ENCODE data around the gene TIPARP.
"Not testable (repeated sequence)": the region's sequence is repeated elsewhere in the genome, so short reads cannot be mapped to it uniquely, and the experiment has no call there.

TIPARP gene

GRCh38 chr3:156649681-156650080, 24.7 kb upstream of the TIPARP start:
- no peak for DNase-seq (ENCODE audit: low read depth, low spot score)

DNA sequence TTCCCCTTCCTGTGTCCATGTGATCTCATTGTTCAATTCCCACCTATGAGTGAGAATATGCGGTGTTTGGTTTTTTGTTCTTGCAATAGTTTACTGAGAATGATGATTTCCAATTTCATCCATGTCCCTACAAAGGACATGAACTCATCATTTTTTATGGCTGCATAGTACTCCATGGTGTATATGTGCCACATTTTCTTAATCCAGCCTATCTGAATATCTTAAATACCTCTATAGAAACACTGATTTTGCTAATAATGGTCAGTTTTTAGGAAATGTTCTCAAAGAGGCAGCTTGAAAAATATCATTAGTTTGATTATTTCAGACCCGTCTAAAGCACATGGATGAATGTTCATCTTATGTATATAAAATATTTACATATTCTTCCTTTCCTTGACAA, 21.7 kb upstream of the TIPARP start:
- not testable (repeated sequence) for DNase-seq (ENCODE audit: low read depth, low spot score)

DNA sequence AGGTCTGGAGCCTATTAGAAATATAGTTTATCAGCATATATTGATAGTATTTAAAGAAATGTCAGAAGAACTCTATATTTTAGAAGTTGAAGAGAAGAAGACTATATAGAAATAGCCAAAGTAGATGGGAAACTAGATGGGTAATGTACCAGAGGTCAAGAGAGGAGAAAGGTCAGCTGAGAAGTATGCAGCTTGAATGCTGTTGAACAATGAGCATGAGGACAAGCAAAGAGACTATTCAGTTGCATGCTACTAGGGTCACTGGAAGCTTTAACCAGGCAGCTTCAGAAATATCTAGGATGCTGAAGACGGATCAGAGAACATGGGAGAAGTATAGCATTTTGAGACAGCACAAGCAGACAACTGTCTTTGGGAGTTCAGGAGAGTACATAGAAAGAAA, 19.6 kb upstream of the TIPARP start:
- no peak for DNase-seq (ENCODE audit: low read depth, low spot score)

DNA sequence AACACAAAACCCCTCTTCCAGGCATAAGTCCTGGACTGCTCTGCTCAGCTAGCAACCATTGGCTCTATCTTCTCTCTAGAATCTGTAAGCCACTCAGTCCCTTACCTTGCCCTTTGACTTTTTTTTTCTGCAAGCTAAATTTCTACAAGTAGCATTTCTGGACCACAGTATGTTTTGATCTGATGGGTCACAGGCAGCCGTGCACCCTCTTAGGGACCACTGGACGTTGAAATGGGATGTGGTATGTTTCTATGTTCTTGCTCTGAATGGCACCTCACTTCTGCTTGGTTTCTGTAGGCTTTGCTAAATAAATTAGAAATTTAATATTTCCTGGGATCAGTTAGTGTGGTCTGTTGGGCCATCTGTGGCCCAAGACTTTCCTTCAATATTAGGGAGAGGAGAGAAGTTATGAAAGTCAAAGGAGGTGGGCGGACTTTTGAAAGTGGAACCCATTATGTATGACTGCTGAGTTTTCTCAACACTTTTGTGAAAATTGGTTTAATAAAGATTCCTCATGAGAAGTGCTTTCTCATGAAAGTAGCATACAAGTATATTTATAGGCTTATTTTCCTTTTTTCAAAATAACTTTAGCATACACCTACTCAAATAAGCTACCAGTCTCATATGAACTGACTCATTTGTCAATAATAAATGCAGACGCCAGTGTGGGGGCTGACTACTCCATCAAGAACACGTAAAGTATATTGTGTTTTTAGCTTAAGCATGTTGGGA, 18.4 kb upstream of the TIPARP start:
- no peak for DNase-seq (ENCODE audit: low read depth, low spot score)

DNA sequence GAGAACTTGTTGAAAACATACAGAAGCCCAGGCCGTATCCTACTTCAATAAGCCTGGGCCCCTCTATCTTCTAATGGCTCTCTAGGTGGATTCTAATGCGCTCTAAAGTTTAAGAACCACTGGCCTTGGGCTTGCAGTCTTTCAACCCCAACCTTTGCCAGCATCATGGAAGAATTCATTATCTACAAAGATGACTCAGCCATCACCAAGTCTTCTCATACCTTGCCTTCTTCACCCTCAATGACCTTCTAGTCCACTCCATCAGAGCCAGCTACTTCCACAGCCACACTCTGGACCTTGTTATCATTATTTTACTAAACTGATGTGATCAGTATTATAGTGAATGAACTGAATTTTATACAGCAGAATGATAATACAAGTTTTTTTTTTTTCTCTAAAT, 16.9 kb upstream of the TIPARP start:
- no peak for DNase-seq (ENCODE audit: low read depth, low spot score)

DNA sequence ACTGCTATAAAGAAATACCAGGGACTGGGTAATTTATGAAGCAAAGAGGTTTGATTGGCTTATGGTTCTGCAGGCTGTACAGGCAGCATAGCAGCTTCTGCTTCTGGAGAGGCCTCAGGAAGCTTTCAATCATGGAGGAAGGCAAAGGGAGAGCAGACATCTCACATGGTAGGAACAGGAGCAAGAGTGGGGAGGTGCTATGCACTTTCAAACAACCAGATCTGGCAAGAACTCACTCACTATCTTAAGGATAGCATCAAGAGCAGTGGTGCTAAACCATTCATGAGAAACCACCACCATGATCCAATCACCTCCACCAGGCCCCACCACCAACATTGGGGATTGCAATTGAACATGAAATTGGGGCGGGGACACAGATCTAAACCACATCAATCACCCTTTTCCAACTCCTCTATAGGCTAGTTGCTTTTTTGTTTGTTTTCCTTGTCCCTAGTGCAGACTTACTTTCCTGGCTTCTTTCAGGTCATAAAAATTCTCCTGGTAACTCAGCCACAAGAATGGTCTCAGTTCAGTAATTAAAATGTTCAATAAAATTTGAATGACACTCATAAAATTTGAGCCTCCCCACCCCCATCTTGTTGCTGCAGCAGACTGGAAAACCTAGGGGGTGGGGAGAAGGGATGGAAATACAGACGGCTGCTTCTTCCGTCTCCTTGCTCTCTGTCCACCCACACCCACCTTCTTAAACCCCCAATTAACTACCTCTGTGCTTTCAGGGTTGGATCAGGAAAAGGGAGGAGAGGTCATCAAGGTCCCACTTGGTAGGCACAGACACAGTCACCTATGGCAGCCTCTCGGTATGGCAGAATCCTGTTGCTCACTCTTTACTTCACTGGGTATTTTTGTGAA, 16.3 kb upstream of the TIPARP start:
- no peak for DNase-seq (ENCODE audit: low read depth, low spot score)

- DNase-seq (ENCODE audit: low read depth, low spot score), result no peak
These were observed 15.7 kb upstream of the TIPARP start for GRCh38 chr3:156658732-156659090.

GRCh38 chr3:156659260-156659659, 15.1 kb upstream of the TIPARP start:
- no peak for DNase-seq (ENCODE audit: low read depth, low spot score)

DNA sequence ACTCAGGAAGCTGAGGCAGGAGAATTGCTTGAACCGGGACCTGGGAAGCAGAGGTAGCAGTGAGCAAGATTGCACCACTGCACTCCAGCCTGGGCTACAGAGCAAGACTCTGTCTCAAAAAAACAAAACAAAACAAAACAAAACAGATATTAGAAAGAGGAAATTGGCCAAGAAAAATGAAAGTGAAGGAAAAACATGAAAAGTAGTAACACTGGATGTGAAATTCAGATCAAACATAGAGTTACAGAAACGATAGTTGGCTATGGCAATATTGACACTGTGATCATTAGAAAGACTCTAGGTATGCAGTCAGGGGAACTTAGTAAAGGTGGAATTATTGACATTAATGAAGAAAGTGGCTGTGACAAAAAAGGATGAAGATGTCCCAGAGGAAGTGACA, 13.2 kb upstream of the TIPARP start:
- DNase-seq (ENCODE audit: low read depth, low spot score), result no peak

GRCh38 chr3:156664011-156664830, 10.2 kb upstream of the TIPARP start:
- DNase-seq (ENCODE audit: low read depth, low spot score), result no peak

- no peak for DNase-seq (ENCODE audit: low read depth, low spot score)
These were observed 9.6 kb upstream of the TIPARP start for GRCh38 chr3:156664831-156665178.

DNA sequence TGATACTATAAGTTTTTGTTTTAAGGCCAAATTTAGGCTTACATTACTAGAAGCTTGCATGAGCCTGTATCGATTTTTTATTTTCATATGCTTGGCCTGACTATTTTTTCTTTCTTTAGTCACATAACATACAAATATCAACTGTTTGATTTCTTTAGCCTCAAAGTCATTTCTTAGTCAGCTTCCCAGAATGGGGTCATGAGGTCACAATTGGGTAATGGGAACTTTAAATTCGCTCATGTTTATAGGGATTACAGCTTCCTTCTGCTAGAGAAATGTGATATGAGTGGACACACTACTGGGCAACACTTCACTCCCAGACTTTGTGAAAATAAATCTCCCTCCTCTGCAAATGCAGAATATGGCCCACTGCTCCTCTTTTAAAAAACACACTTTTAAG, 9.1 kb upstream of the TIPARP start:
- no peak for DNase-seq (ENCODE audit: low read depth, low spot score)

DNA sequence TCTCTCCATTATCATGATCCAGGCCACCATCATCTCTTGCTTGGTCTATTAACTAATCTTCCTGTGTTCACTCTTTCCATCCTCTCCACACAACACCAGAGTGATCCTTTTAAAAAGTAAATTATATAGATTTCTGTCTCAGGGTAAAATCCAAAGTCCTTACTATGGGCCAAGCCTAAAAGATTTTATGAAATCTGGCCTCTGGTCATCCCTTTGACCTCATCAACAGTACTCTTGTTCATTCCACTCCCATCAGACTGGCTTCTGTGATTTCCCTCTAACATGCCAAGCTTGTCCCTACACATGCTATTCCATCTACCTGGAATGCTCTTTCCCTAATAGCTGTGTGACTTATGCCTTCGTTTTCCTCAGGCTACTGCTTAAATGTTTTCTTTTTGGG, 8.3 kb upstream of the TIPARP start:
- DNase-seq (ENCODE audit: low read depth, low spot score), result no peak

- no peak for DNase-seq (ENCODE audit: low read depth, low spot score)
These were observed 6.2 kb upstream of the TIPARP start for GRCh38 chr3:156668073-156668763.

DNA sequence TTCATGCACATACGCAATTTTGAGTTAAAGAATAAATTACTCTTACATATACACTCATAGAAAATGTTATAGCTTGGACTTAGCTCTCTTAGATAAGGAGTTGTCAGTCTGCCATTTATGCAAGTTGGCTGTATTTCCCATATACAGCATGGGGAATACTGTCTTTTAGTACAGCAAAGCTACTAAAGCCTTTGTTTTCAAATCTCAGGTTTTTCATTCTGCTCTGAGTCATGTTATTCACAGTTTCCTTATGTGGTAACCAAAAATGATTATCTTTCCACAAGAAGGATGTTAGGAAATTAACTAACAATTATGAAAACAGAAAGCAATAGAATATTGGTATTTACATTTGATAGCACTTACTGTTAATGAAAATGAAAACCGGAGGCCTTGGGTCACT, 4.3 kb upstream of the TIPARP start:
- no peak for DNase-seq (ENCODE audit: low read depth, low spot score)

DNA sequence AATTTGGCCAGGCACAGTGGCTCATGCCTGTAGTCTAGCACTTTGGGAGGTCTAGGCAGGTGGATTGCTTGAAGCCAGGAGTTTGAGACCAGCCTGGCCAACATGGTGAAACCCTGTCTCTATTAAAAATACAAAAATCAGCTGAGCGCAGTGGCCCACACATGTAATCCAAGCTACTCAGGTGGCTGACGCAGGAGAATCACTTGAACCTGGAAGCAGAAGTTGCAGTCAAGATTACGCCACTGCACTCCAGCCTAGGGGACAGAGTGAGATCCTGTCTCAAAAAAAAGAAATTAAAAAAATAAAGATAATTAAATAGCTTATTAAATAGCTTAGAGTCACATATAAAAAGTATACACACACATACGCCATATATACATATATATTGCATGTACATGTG, 3.7 kb upstream of the TIPARP start:
- DNase-seq (ENCODE audit: low read depth, low spot score), result no peak

- no peak for DNase-seq (ENCODE audit: low read depth, low spot score)
These were observed 701 bp upstream of the TIPARP start for GRCh38 chr3:156673732-156674045.

- no peak for DNase-seq (ENCODE audit: low read depth, low spot score)
These were observed 780 bp downstream of the TIPARP start for GRCh38 chr3:156674911-156675829.

GRCh38 chr3:156675830-156676767, 1.7 kb downstream of the TIPARP start:
- DNase-seq (ENCODE audit: low read depth, low spot score), result no peak
